Measurements from ENCODE around the gene OLFM3. TPM values are rescaled to one million over a fixed set of nuclear protein-coding genes. Genes with fewer than 3 reads are reported as not detected.

OLFM3 gene
- total and polyA plus RNA-seq, 2 donors (not counting 3 experiments of a cell fraction or from before 2014, with no cell fraction given): not detected

DNA sequence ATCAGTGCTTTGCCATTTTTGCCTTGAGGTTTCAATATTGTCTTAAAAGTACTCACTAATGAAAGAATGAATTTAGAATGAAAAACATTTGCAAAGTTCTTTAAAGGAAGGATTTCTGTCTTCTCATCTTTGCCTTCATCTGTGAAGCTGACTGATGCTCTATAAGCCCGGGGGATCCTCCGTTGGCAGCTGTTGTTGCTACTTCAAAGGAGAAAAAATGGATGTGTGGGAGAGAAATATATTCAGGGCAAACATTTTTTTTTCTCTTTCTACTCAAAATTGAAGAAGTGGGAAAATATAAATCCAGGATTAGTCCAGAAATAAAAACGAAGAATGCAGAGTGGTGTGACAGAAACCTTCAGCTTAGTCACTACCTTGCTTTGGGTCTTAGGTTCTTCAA, 142.5 kb downstream of the OLFM3 start:
- no peak for TF ChIP-seq POLR2A (IDR thresholded peaks at IDR 0.05; ENCODE audit: low read depth, low read length)
- TF ChIP-seq EZH2 (IDR thresholded peaks at IDR 0.05; ENCODE audit: borderline replicate concordance, low read depth, low read length, severe bottlenecking): no peak
- TF ChIP-seq, protein P1, sequence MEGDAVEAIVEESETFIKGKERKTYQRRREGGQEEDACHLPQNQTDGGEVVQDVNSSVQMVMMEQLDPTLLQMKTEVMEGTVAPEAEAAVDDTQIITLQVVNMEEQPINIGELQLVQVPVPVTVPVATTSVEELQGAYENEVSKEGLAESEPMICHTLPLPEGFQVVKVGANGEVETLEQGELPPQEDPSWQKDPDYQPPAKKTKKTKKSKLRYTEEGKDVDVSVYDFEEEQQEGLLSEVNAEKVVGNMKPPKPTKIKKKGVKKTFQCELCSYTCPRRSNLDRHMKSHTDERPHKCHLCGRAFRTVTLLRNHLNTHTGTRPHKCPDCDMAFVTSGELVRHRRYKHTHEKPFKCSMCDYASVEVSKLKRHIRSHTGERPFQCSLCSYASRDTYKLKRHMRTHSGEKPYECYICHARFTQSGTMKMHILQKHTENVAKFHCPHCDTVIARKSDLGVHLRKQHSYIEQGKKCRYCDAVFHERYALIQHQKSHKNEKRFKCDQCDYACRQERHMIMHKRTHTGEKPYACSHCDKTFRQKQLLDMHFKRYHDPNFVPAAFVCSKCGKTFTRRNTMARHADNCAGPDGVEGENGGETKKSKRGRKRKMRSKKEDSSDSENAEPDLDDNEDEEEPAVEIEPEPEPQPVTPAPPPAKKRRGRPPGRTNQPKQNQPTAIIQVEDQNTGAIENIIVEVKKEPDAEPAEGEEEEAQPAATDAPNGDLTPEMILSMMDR (IDR thresholded peaks at IDR 0.05; ENCODE audit: extremely low read depth in 1 of 2, insufficient read depth in 1 of 2, low read depth in 1 of 2, low read length in 2 of 2): no peak
- TF ChIP-seq, protein P2, sequence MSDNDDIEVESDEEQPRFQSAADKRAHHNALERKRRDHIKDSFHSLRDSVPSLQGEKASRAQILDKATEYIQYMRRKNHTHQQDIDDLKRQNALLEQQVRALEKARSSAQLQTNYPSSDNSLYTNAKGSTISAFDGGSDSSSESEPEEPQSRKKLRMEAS (IDR thresholded peaks at IDR 0.05; ENCODE audit: insufficient read depth, insufficient read length): no peak
- no peak for TF ChIP-seq MYC (IDR thresholded peaks at IDR 0.05; ENCODE audit: low read depth, low read length)
- no peak for TF ChIP-seq POLR2AphosphoS5 (IDR thresholded peaks at IDR 0.05; ENCODE audit: insufficient read depth, low read depth, low read length)
- TF ChIP-seq GATA2 (IDR thresholded peaks at IDR 0.05; ENCODE audit: insufficient read depth, insufficient read length, low read depth, low read length): no peak
- no peak for TF ChIP-seq JUN (IDR thresholded peaks at IDR 0.05; ENCODE audit: borderline replicate concordance, insufficient read depth, insufficient read length, low read depth)
- TF ChIP-seq FOS (IDR thresholded peaks at IDR 0.05; ENCODE audit: borderline replicate concordance, insufficient read depth, low read length): no peak
- Histone ChIP-seq H3K9me1 (replicated peaks; ENCODE audit: control insufficient read depth, extremely low read depth, insufficient read depth, low read length) (no peaks in the 10 kb centered on the region), H2AFZ (ENCODE audit: low read depth, low read length) (no peak overlapping the region), H3K9ac (replicated peaks; ENCODE audit: extremely low read depth, insufficient read depth, low read length) (no peak overlapping the region), H3K79me2 (ENCODE audit: control insufficient read depth, insufficient read depth, low read length) (no peaks in the 10 kb centered on the region), H4K20me1 (replicated peaks; ENCODE audit: control insufficient read depth, extremely low read depth, insufficient read depth, low read length) (no peaks in the 10 kb centered on the region), H3K9me3 (replicated peaks; ENCODE audit: control insufficient read depth, insufficient read depth, low read length) (no peaks in the 10 kb centered on the region), H3K4me3 (replicated peaks in 1 of 3; ENCODE audit: insufficient read depth in 1 of 3, low read depth in 1 of 3, low read length in 3 of 3) (no peak overlapping the region), H3K27me3 (ENCODE audit: control insufficient read depth in 2 of 2, insufficient read depth in 2 of 2, low read length in 2 of 2) (no peaks in the 10 kb centered on the region), H3K4me1 (ENCODE audit: control insufficient read depth, extremely low read depth, insufficient read depth, low read length) (no peaks in the 10 kb centered on the region), H3K27ac (ENCODE audit: insufficient read depth, low read depth, low read length) (no peak overlapping the region), H3K36me3 (ENCODE audit: control insufficient read depth in 2 of 2, extremely low read depth in 1 of 2, insufficient read depth in 2 of 2, low read length in 2 of 2) (no peaks in the 10 kb centered on the region), H3K4me2 (ENCODE audit: insufficient read depth, low read length) (no peak overlapping the region)
- dilution Hi-C loops (cut with MboI; ENCODE audit: extremely low pct_ligation_motif_present, low sequenced_read_pairs): no loop called here
- FAIRE-seq (no peak), DNase-seq (ENCODE audit: low read depth, low spot score) (no peak)
- POLR2A ChIA-PET: no interaction called here
- CTCF ChIA-PET: interaction anchor here (1.1 kb wide), 1 partner anchor 18 kb away, joined by 4 read pairs; no protein-coding TSS in a partner anchor
- BruUV-seq (replicated peaks): no TSS peak
- intact Hi-C loops (cut with micrococcal nuclease): no loop called here

All from endothelial cell of umbilical vein (primary cell).